ENCODE measurements around the gene ZNF765. TPM values are rescaled to one million over a fixed set of nuclear protein-coding genes. Genes with fewer than 3 reads are reported as not detected.
"Not testable (repeated sequence)": the region's sequence is repeated elsewhere in the genome, so short reads cannot be mapped to it uniquely, and the experiment has no call there.

Gene ZNF765
- 10 to 100 TPM in 6 of 7 donors, 1 to 10 TPM in 1; 9.2 to 27.9 (median 21.8) TPM for total RNA-seq
- polyA plus RNA-seq: 1 to 10 TPM; 6.8 to 9.8 TPM
- long read RNA-seq, donor 1, full-length matches to known transcripts: 4 of 17 reads
- long read RNA-seq, donor 1, partial matches to known transcripts: 3 of 17 reads
- long read RNA-seq, donor 1, other reads (novel, unspliced or antisense): 10 of 17 reads
- long read RNA-seq, donor 2, full-length matches to known transcripts: 4 of 4 reads
- long read RNA-seq, donor 2, partial matches to known transcripts: 0 of 4 reads
- long read RNA-seq, donor 2, other reads (novel, unspliced or antisense): 0 of 4 reads
- long read RNA-seq, donor 3, full-length matches to known transcripts: 24 of 52 reads
- long read RNA-seq, donor 3, partial matches to known transcripts: 1 of 52 reads
- long read RNA-seq, donor 3, other reads (novel, unspliced or antisense): 27 of 52 reads

DNA sequence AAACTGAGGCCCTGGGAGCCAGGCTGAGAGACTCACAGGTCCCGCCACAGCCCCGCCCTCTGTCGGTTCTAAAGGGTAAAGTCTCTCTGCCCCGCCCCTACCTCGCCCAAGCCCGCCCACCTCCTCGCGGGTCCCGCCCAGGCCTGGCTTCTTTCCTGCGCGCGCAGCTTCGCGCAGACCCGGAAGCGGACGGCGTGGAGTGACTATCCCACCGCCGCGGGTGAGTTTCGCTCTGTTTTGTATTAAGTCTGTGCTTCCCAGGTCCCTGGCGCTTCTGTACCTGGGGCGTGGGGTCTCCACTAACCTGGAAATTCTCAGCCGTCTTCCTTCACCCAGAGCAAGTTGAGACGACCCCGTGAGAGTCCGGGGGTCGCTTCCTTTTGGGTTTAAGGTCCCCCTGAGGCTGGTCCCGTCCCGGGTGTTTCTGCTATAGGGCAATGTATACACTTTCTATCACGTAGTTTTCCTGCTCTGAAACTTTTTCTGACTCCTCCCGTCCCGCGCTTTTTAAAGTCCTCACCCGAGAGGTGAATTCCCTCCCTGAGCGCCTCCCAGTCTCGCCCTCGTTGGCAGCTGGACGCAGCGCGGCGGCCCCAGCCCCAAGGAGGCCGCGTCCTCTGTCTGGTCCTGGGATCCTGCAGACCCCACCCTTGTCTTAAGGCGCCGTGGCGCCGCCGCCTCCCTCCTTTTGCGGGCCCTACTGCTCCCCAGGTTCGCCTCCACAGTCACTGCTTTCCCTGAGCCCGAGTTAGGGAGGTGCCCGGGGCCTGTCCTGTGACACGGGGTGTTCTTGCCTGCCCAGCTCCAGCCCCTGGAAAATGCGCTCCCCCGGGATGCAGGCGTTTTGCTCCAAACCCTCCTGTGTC, at the start of gene ZNF765:
Gene ZNF765, plus strand, starts transcription at position 176 of the 866 bp plus-strand sequence. CDS start 2,867 bp downstream, outside the sequence.
- intact Hi-C loops (cut with DNase I): loop anchor here in 1 of 4 donors (10.0 kb wide), 1 partner anchor 200 kb away; the partner anchor contains the start of gene ZNF665
- Histone ChIP-seq H3K36me3 (no peaks in the 10 kb centered on the region), H3K27ac (peak within 1 kb of the TSS; percentile 54 to 57), H3K9me3 (no peaks in the 10 kb centered on the region), H3K27me3 (no peaks in the 10 kb centered on the region), H3K4me3 (peak within 1 kb of the TSS; percentile 64), H3K4me1 (ENCODE audit: insufficient read depth) (peaks cover 7% of the 10 kb centered on the region)
- no peak for TF ChIP-seq EP300 (IDR thresholded peaks at IDR 0.05)
- TF ChIP-seq, protein P1, sequence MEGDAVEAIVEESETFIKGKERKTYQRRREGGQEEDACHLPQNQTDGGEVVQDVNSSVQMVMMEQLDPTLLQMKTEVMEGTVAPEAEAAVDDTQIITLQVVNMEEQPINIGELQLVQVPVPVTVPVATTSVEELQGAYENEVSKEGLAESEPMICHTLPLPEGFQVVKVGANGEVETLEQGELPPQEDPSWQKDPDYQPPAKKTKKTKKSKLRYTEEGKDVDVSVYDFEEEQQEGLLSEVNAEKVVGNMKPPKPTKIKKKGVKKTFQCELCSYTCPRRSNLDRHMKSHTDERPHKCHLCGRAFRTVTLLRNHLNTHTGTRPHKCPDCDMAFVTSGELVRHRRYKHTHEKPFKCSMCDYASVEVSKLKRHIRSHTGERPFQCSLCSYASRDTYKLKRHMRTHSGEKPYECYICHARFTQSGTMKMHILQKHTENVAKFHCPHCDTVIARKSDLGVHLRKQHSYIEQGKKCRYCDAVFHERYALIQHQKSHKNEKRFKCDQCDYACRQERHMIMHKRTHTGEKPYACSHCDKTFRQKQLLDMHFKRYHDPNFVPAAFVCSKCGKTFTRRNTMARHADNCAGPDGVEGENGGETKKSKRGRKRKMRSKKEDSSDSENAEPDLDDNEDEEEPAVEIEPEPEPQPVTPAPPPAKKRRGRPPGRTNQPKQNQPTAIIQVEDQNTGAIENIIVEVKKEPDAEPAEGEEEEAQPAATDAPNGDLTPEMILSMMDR (IDR thresholded peaks at IDR 0.05): peak in 2 of 3 donors; percentile 14 to 70
- TF ChIP-seq POLR2A (IDR thresholded peaks at IDR 0.05): peak; percentile 53
- 0 to 1% (median 0%) methylated on average over 58 of the region's 58 CpGs for WGBS, 3 donors
- DNase-seq: peak; percentile 95 to 98 (median 96)

GRCh38 chr19:53355739-53356138, 39.2 kb upstream of the ZNF765 start:
- intact Hi-C loops (cut with DNase I): no loop called here
- H3K4me1 ChIP-seq (ENCODE audit: insufficient read depth): no peaks in the 10 kb centered on the region
- H3K4me3 ChIP-seq: no peak overlapping the region
- H3K27ac ChIP-seq: no peak overlapping the region
- H3K9me3 ChIP-seq: peaks cover 0 to 29% of the 10 kb centered on the region in 2 donors
- WGBS, 3 donors: 96 to 100% (median 100%) methylated on average over 1 of the region's 1 CpG
- H3K27me3 ChIP-seq: no peaks in the 10 kb centered on the region
- peaks cover 5% of the 10 kb centered on the region for H3K36me3 ChIP-seq
- DNase-seq: no peak
- TF ChIP-seq POLR2A (IDR thresholded peaks at IDR 0.05): no peak
- TF ChIP-seq, protein P1 (IDR thresholded peaks at IDR 0.05): no peak
- no peak for TF ChIP-seq EP300 (IDR thresholded peaks at IDR 0.05)

- no peaks in the 10 kb centered on the region for H3K36me3 ChIP-seq
- WGBS, 3 donors: 53 to 72% (median 58%) methylated on average over 34 to 35 of the region's 35 CpGs
- H3K4me1 ChIP-seq (ENCODE audit: insufficient read depth): no peaks in the 10 kb centered on the region
- DNase-seq: no peak
- no peak overlapping the region for H3K27ac ChIP-seq
- H3K27me3 ChIP-seq: no peaks in the 10 kb centered on the region
- no peak overlapping the region for H3K4me3 ChIP-seq
- intact Hi-C loops (cut with DNase I): no loop called here
- peaks cover 0 to 8% of the 10 kb centered on the region in 2 donors for H3K9me3 ChIP-seq
- no peak for TF ChIP-seq EP300 (IDR thresholded peaks at IDR 0.05)
- no peak for TF ChIP-seq POLR2A (IDR thresholded peaks at IDR 0.05)
- TF ChIP-seq, protein P1 (IDR thresholded peaks at IDR 0.05): no peak
Measured at GRCh38 chr19:53357821-53358581, 36.9 kb upstream of the ZNF765 start.

- intact Hi-C loops (cut with DNase I); H3K27me3 ChIP-seq; H3K4me3 ChIP-seq; H3K27ac ChIP-seq; H3K9me3 ChIP-seq; H3K4me1 ChIP-seq (ENCODE audit: insufficient read depth); DNase-seq; H3K36me3 ChIP-seq: not testable (repeated sequence)
- 70 to 94% (median 80%) methylated on average over 6 to 10 of the region's 10 CpGs for WGBS, 3 donors
Measured at GRCh38 chr19:53360056-53360455, 34.9 kb upstream of the ZNF765 start.

Data from ovary (tissue), 10 donors.